Measurements from ENCODE around the gene MYT1. TPM values are rescaled to one million over a fixed set of nuclear protein-coding genes. Genes with fewer than 3 reads are reported as not detected.

The MYT1 gene
- total RNA-seq, 1 experiment from 2014 or later, result 7.1 TPM

DNA sequence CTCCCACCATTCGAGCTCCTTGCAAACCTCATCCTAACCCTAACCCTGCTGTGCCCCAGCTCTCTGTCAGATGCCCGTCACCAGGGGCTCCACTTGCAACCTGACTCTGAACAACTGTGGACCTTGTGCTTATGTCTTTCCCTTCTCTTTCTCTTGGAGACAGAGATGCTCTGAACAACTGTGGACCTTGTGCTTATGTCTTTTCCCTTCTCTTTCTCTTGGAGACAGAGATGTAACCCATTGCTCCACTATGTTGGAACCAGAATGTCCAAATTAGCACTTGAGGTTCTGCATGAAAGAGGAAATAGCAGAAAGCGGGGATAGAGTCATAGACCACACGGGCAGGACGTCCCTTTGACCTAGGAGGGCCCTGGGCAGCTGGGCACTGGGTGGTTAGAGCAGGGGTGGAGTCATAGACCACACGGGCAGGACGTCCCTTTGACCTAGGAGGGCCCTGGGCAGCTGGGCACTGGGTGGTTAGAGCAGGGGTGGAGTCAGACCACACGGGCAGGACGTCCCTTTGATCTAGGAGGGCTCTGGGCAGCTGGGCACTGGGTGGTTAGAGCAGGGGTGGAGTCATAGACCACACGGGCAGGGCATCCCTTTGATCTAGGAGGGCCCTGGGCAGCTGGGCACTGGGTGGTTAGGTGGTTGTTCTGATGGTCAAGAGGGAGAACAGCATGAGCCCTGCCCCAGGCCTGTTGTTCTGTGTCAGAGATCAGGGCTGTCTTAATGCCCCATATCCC is 113.5 kb downstream of the MYT1 start:
- H3K9ac ChIP-seq (ENCODE audit: low read length), result no peak overlapping the region
- no peaks in the 10 kb centered on the region for H3K9me2 ChIP-seq (ENCODE audit: insufficient read depth)
- POLR2A ChIA-PET, result interaction anchor here (1.3 kb wide), 1 partner anchor 22 kb away, joined by 3 read pairs; the partner anchor contains the start of gene PCMTD2
- BruUV-seq (replicated peaks), result no TSS peak
- H4K20me1 ChIP-seq (ENCODE audit: insufficient read depth), result no peaks in the 10 kb centered on the region
- no peak overlapping the region for H3K4me3 ChIP-seq (replicated peaks in 1 of 2; ENCODE audit: low read depth in 1 of 2, low read length in 2 of 2)
- RAD21 ChIA-PET (ENCODE audit: low non-redundant PET in 1 of 2, low total read pairs in 2 of 2, uncharacterized antibody in 2 of 2, unreplicated experiment in 2 of 2), result no interaction called here
- TF ChIP-seq SRF (IDR thresholded peaks at IDR 0.05; ENCODE audit: low read depth) (no peak), ZFX (IDR thresholded peaks at IDR 0.05) (no peak), POLR2AphosphoS5 (IDR thresholded peaks at IDR 0.05; ENCODE audit: low read depth, low read length) (no peak), EZH2phosphoT487 (IDR thresholded peaks at IDR 0.05; ENCODE audit: borderline replicate concordance) (no peak), CBX3 (IDR thresholded peaks at IDR 0.05; ENCODE audit: low read depth) (no peak), FOSL1 (IDR thresholded peaks at IDR 0.05; ENCODE audit: low read depth) (no peak), TCF7L2 (IDR thresholded peaks at IDR 0.05; ENCODE audit: borderline replicate concordance, extremely low read depth, insufficient read depth, insufficient read length) (no peak), JUND (IDR thresholded peaks at IDR 0.05) (no peak), SP1 (IDR thresholded peaks at IDR 0.05; ENCODE audit: low read depth) (no peak), EGR1 (IDR thresholded peaks at IDR 0.05; ENCODE audit: low read depth) (no peak), ZNF274 (IDR thresholded peaks at IDR 0.05; ENCODE audit: low read depth, low read length) (no peak), YY1 (IDR thresholded peaks at IDR 0.05; ENCODE audit: extremely low read depth, insufficient replicate concordance, low read depth, low read length) (no peak), POLR2A (IDR thresholded peaks at IDR 0.05; ENCODE audit: borderline replicate concordance, extremely low read depth, insufficient read depth, insufficient read length) (no peak), RAD21 (IDR thresholded peaks at IDR 0.05; ENCODE audit: low read depth) (no peak)
- TF ChIP-seq, protein P1, sequence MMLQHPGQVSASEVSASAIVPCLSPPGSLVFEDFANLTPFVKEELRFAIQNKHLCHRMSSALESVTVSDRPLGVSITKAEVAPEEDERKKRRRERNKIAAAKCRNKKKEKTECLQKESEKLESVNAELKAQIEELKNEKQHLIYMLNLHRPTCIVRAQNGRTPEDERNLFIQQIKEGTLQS (IDR thresholded peaks at IDR 0.05), result no peak
- TF ChIP-seq, protein P2, sequence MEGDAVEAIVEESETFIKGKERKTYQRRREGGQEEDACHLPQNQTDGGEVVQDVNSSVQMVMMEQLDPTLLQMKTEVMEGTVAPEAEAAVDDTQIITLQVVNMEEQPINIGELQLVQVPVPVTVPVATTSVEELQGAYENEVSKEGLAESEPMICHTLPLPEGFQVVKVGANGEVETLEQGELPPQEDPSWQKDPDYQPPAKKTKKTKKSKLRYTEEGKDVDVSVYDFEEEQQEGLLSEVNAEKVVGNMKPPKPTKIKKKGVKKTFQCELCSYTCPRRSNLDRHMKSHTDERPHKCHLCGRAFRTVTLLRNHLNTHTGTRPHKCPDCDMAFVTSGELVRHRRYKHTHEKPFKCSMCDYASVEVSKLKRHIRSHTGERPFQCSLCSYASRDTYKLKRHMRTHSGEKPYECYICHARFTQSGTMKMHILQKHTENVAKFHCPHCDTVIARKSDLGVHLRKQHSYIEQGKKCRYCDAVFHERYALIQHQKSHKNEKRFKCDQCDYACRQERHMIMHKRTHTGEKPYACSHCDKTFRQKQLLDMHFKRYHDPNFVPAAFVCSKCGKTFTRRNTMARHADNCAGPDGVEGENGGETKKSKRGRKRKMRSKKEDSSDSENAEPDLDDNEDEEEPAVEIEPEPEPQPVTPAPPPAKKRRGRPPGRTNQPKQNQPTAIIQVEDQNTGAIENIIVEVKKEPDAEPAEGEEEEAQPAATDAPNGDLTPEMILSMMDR (IDR thresholded peaks at IDR 0.05 in 2 of 3, conservative IDR thresholded peaks at IDR 0.05 in 1 of 3; ENCODE audit: borderline replicate concordance in 1 of 3, insufficient read depth in 1 of 3, low read depth in 2 of 3, low read length in 2 of 3), result no peak
- TF ChIP-seq, protein P3, sequence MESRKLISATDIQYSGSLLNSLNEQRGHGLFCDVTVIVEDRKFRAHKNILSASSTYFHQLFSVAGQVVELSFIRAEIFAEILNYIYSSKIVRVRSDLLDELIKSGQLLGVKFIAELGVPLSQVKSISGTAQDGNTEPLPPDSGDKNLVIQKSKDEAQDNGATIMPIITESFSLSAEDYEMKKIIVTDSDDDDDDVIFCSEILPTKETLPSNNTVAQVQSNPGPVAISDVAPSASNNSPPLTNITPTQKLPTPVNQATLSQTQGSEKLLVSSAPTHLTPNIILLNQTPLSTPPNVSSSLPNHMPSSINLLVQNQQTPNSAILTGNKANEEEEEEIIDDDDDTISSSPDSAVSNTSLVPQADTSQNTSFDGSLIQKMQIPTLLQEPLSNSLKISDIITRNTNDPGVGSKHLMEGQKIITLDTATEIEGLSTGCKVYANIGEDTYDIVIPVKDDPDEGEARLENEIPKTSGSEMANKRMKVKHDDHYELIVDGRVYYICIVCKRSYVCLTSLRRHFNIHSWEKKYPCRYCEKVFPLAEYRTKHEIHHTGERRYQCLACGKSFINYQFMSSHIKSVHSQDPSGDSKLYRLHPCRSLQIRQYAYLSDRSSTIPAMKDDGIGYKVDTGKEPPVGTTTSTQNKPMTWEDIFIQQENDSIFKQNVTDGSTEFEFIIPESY (IDR thresholded peaks at IDR 0.05; ENCODE audit: extremely low read depth, insufficient replicate concordance, low read length), result no peak
- TF ChIP-seq, protein P4, sequence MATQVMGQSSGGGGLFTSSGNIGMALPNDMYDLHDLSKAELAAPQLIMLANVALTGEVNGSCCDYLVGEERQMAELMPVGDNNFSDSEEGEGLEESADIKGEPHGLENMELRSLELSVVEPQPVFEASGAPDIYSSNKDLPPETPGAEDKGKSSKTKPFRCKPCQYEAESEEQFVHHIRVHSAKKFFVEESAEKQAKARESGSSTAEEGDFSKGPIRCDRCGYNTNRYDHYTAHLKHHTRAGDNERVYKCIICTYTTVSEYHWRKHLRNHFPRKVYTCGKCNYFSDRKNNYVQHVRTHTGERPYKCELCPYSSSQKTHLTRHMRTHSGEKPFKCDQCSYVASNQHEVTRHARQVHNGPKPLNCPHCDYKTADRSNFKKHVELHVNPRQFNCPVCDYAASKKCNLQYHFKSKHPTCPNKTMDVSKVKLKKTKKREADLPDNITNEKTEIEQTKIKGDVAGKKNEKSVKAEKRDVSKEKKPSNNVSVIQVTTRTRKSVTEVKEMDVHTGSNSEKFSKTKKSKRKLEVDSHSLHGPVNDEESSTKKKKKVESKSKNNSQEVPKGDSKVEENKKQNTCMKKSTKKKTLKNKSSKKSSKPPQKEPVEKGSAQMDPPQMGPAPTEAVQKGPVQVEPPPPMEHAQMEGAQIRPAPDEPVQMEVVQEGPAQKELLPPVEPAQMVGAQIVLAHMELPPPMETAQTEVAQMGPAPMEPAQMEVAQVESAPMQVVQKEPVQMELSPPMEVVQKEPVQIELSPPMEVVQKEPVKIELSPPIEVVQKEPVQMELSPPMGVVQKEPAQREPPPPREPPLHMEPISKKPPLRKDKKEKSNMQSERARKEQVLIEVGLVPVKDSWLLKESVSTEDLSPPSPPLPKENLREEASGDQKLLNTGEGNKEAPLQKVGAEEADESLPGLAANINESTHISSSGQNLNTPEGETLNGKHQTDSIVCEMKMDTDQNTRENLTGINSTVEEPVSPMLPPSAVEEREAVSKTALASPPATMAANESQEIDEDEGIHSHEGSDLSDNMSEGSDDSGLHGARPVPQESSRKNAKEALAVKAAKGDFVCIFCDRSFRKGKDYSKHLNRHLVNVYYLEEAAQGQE (IDR thresholded peaks at IDR 0.05; ENCODE audit: low read depth), result no peak
- TF ChIP-seq, protein P5, sequence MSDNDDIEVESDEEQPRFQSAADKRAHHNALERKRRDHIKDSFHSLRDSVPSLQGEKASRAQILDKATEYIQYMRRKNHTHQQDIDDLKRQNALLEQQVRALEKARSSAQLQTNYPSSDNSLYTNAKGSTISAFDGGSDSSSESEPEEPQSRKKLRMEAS (IDR thresholded peaks at IDR 0.05), result no peak
- H3K27me3 ChIP-seq (ENCODE audit: insufficient read depth, low read length), result no peaks in the 10 kb centered on the region
- no peak overlapping the region for H3K27ac ChIP-seq (ENCODE audit: low read depth, low read length)
- no peak overlapping the region for H3K4me2 ChIP-seq (ENCODE audit: low read length)
- peaks cover 0 to 5% of the 10 kb centered on the region in 2 experiments; a peak in 1 of 4 replicates for H3K36me3 ChIP-seq (ENCODE audit: control insufficient read depth in 1 of 2, insufficient read depth in 2 of 2, low read length in 2 of 2)
- CTCF ChIA-PET, result no interaction called here
- H2AFZ ChIP-seq (ENCODE audit: low read depth, low read length, poor library complexity, severe bottlenecking), result no peak overlapping the region
- no peaks in the 10 kb centered on the region for H3K4me1 ChIP-seq (ENCODE audit: control insufficient read depth in 1 of 2, insufficient read depth in 2 of 2, low read length in 2 of 2)
- H3K9me3 ChIP-seq (ENCODE audit: control insufficient read depth in 1 of 2, insufficient read depth in 1 of 2, low read depth in 1 of 2, low read length in 2 of 2), result peaks cover 0 to 4% of the 10 kb centered on the region in 2 experiments; a peak in 1 of 4 replicates
- DNase-seq (ENCODE audit: low read depth, low spot score) (no peak), ATAC-seq (no peak)
- intact Hi-C loops (cut with micrococcal nuclease), result no loop called here
- H3K79me2 ChIP-seq (ENCODE audit: insufficient read depth, low read length), result no peaks in the 10 kb centered on the region

All from HCT116 (cell line).